ENCODE data around the gene CCER1. TPM values are rescaled to one million over a fixed set of nuclear protein-coding genes. Genes with fewer than 3 reads are reported as not detected.
A peak's percentile ranks its signal among the peaks of the same experiment; 100 is the strongest.

Gene CCER1
- total RNA-seq, 1 experiment from 2014 or later = not detected

- in situ Hi-C loops (cut with HindIII; ENCODE audit: low sequenced_read_pairs) = no loop called here
- no peak for DNase-seq (ENCODE audit: low spot score)
Observed at GRCh38 chr12:90970911-90971310, 15.9 kb upstream of the CCER1 start.

GRCh38 chr12:90970471-90970870 lies 15.5 kb upstream of the CCER1 start:
- DNase-seq (ENCODE audit: low spot score) = no peak
- in situ Hi-C loops (cut with HindIII; ENCODE audit: low sequenced_read_pairs) = no loop called here

- DNase-seq (ENCODE audit: low spot score) = no peak
- in situ Hi-C loops (cut with HindIII; ENCODE audit: low sequenced_read_pairs) = no loop called here
Observed at GRCh38 chr12:90969851-90970250, 14.9 kb upstream of the CCER1 start.

GRCh38 chr12:90969346-90969745 lies 14.4 kb upstream of the CCER1 start:
- in situ Hi-C loops (cut with HindIII; ENCODE audit: low sequenced_read_pairs) = no loop called here
- DNase-seq (ENCODE audit: low spot score) = no peak

- in situ Hi-C loops (cut with HindIII; ENCODE audit: low sequenced_read_pairs) = no loop called here
- no peak for DNase-seq (ENCODE audit: low spot score)
Observed at GRCh38 chr12:90965204-90965603, 10.2 kb upstream of the CCER1 start.

- in situ Hi-C loops (cut with HindIII; ENCODE audit: low sequenced_read_pairs) = no loop called here
- DNase-seq (ENCODE audit: low spot score) = no peak
Observed at GRCh38 chr12:90964616-90965015, 9.6 kb upstream of the CCER1 start.

- in situ Hi-C loops (cut with HindIII; ENCODE audit: low sequenced_read_pairs) = no loop called here
- DNase-seq (ENCODE audit: low spot score) = no peak
Observed at GRCh38 chr12:90963946-90964345, 9.0 kb upstream of the CCER1 start.

- in situ Hi-C loops (cut with HindIII; ENCODE audit: low sequenced_read_pairs) = no loop called here
- no peak for DNase-seq (ENCODE audit: low spot score)
Observed at GRCh38 chr12:90961154-90961553, 6.2 kb upstream of the CCER1 start.

GRCh38 chr12:90959538-90960139 lies 4.7 kb upstream of the CCER1 start:
- in situ Hi-C loops (cut with HindIII; ENCODE audit: low sequenced_read_pairs) = no loop called here

GRCh38 chr12:90959032-90959431 lies 4.1 kb upstream of the CCER1 start:
- peak; percentile 25 for DNase-seq (ENCODE audit: low spot score)
- in situ Hi-C loops (cut with HindIII; ENCODE audit: low sequenced_read_pairs) = no loop called here

More at GRCh38 chr12:90959538-90960139, 4.7 kb upstream of the CCER1 start:
- DNase-seq (ENCODE audit: low spot score) = peak; percentile 71

GRCh38 chr12:90958347-90958746 lies 3.4 kb upstream of the CCER1 start:
- DNase-seq (ENCODE audit: low spot score) = peak; percentile 8
- in situ Hi-C loops (cut with HindIII; ENCODE audit: low sequenced_read_pairs) = no loop called here

- DNase-seq (ENCODE audit: low spot score) = no peak
- in situ Hi-C loops (cut with HindIII; ENCODE audit: low sequenced_read_pairs) = no loop called here
Observed at GRCh38 chr12:90954428-90954827, 548 bp downstream of the CCER1 start.

GRCh38 chr12:90953956-90954421 lies 987 bp downstream of the CCER1 start:
- in situ Hi-C loops (cut with HindIII; ENCODE audit: low sequenced_read_pairs) = no loop called here
- peak; percentile 11 for DNase-seq (ENCODE audit: low spot score)

GRCh38 chr12:90951432-90952105 lies 3.4 kb downstream of the CCER1 start:
- no peak for DNase-seq (ENCODE audit: low spot score)
- in situ Hi-C loops (cut with HindIII; ENCODE audit: low sequenced_read_pairs) = no loop called here

- DNase-seq (ENCODE audit: low spot score) = no peak
- in situ Hi-C loops (cut with HindIII; ENCODE audit: low sequenced_read_pairs) = no loop called here
Observed at GRCh38 chr12:90947869-90948268, 7.1 kb downstream of the CCER1 start.

- in situ Hi-C loops (cut with HindIII; ENCODE audit: low sequenced_read_pairs) = no loop called here
- DNase-seq (ENCODE audit: low spot score) = peak; percentile 37
Observed at GRCh38 chr12:90945070-90945649, 9.8 kb downstream of the CCER1 start.

- in situ Hi-C loops (cut with HindIII; ENCODE audit: low sequenced_read_pairs) = no loop called here
- DNase-seq (ENCODE audit: low spot score) = no peak
Observed at GRCh38 chr12:90943255-90943654, 11.7 kb downstream of the CCER1 start.

GRCh38 chr12:90940872-90941499 lies 14.0 kb downstream of the CCER1 start:
- DNase-seq (ENCODE audit: low spot score) = peak; percentile 27
- in situ Hi-C loops (cut with HindIII; ENCODE audit: low sequenced_read_pairs) = no loop called here

GRCh38 chr12:90939382-90939781 lies 15.6 kb downstream of the CCER1 start:
- DNase-seq (ENCODE audit: low spot score) = no peak
- in situ Hi-C loops (cut with HindIII; ENCODE audit: low sequenced_read_pairs) = no loop called here

GRCh38 chr12:90938451-90938850 lies 16.5 kb downstream of the CCER1 start:
- no peak for DNase-seq (ENCODE audit: low spot score)
- in situ Hi-C loops (cut with HindIII; ENCODE audit: low sequenced_read_pairs) = no loop called here
